ENCODE measurements around the gene EBF3. TPM values are rescaled to one million over a fixed set of nuclear protein-coding genes. Genes with fewer than 3 reads are reported as not detected.

Gene EBF3
- total RNA-seq, 1 donor from 2014 or later = not detected

- no peak for DNase-seq (ENCODE audit: low spot score)
Observed at GRCh38 chr10:129894698-129895097, 69.4 kb downstream of the EBF3 start.

DNA sequence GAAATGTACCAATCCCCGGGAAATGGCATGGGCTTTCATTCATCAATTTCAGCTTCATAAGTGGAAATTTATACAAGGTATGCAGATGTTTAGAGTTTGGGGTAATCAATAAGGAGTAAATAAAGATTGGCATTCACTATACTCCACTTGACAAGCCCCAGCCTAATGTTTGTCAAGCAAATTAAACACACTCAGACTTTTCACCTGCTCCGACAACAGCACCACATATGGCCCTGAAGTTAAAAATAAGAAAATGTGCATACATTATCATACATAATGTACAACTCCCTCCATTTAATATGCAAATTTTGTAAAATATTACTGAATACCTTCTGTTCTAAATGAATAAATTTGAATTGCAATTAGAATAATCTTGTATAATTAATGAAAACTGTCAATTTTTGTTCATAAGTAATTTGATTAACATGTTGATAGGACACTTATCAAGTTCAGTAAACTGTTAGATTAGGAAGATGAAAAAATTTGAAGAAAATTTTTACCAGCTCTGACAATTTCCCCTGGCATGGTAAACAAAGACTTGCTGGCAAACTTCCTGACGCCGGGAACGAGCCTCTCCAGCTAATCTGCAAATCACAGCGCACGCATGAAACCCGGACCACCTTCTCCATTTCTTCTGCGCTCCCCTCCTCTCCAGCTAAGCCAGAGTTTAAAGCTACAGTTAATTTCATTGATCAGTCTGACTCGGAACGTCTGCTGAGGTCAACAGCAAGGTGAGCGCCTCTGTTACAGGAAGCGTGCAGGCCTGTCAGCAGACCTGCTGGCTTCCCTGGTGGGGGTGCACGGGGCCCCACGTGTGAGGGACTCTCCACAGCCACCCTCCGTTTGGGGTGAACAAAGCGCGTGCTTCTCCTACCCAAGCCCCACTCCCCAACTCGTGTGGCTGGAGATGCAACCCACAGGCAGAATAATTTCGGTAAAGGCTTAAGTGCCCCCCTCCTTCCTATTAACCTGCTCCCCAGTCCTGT lies 70.7 kb downstream of the EBF3 start:
- ATAC-seq (no peak), DNase-seq (ENCODE audit: low spot score) (no peak)

More at GRCh38 chr10:129894698-129895097, 69.4 kb downstream of the EBF3 start:
- ATAC-seq = no peak

- ATAC-seq = no peak
- no peak for DNase-seq (ENCODE audit: low spot score)
Observed at GRCh38 chr10:129892548-129893052, 71.5 kb downstream of the EBF3 start.

DNA sequence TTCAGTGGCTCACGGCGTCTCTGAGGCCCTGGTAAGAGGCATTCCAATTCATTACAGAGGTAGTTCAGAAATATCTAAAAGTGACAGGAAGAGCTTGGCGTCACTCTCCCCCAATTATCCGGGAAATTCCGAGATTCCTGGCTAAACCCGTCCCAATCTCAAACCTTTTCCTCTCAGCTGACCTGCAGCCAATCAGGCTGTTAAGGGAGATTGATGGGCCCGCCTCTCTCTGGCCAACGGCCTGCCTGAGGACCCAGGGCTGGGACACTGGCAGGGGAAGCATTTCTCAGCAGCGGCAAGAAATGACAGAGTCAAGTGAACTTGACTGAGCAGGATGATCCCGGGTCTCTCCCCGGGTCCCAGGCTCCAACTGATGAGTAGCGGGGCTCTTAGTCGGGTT lies 72.3 kb downstream of the EBF3 start:
- no peak for ATAC-seq
- DNase-seq (ENCODE audit: low spot score) = no peak

DNA sequence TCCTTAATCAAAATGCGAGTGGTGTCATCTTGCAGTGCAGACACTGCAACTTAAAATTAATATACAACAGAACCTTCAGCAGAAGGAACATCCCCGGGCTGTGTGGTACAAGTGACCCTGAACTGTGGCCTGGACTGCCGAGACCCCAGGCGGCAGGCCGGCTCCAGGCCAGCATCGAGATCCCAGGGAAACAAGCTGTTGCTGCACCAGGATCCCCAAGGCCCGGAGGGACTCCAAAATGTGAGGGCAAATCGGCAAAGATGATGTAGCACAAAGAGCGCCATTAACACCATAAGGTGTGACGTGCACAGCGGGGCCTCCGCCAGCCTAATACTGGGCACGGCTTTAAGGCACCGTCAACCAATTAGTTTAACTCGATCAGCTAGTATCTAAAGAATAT lies 73.9 kb downstream of the EBF3 start:
- ATAC-seq = no peak

DNA sequence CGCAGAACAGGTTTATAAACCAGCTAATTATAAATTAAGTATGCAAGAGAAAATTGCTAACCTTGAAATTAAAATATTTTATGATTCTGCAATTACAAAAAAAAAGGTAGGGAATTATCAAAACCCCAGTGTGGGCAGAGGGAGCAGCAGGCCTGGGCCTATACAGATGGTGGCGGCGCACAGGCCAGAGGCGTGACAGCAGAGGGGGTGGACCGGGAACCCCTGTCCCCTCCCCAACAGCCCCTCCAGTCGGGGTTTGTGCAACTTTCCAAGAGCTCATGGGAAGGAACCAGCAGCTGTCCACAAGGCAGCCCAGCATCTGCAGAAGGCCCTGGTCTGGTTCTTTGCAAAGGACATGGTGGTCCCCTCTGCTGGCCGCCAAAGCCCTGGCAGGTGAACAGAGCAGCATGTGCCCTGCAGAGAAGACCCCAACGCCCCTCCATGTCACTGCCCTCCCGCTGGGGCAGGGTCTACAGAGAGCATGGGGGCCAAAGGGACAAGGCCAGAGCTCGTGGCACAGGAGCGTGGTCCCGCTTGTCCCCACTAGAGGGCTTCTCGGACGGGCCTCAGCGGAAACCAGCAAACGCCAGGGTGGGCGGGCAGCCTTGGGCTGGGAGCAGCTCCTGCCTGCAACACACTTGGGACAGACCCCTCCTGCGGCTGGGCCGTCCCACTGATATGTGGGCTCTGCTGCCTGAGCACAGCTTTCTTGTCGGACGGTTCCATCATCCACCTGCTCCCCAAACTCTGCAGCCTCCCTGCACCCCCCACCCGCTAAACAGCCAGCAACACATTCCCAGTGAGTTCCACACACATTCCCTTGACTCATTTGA lies 75.1 kb downstream of the EBF3 start:
- DNase-seq (ENCODE audit: low spot score) (peak; percentile 50), ATAC-seq (peak; percentile 80)

More for the DNA sequence above, 73.9 kb downstream of the EBF3 start:
- no peak for DNase-seq (ENCODE audit: low spot score)

DNA sequence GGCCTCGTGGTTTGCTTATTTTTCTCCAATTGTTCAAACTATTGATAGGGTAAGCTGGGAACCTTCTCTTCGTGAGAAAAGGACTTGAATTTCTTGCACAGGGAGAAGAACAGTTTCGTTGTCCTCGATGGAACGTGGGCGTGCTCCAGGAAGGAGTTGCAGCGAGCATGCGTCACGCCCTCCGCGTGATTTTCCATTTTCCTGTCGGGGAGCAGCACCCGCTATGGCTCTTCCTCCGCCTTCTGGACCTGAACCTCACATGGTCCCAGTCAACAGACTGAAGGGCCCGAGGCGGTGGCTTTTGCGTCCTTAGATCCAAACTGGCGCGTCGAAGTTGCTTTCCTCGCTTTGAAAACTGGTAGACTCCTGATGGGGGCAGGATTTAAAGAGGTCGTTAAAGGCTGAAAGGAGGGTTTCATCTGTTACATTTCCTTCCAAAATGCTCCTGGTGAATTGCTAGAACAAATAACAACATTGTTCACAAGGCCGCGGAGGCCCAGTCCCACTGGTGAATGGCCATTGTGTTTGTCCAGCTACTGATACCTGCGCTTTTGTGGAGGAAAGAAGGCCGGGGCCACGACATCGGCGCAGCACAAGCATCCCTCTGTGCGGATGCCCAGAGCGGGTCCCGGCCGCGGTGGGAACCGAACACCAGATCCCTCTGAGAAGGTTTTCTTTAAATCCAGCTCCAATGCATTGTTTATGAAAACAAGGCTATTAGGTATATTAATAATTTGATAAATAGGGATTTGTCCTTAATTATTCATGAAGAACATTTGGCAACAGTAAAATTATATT lies 75.9 kb downstream of the EBF3 start:
- ATAC-seq = no peak
- no peak for DNase-seq (ENCODE audit: low spot score)

DNA sequence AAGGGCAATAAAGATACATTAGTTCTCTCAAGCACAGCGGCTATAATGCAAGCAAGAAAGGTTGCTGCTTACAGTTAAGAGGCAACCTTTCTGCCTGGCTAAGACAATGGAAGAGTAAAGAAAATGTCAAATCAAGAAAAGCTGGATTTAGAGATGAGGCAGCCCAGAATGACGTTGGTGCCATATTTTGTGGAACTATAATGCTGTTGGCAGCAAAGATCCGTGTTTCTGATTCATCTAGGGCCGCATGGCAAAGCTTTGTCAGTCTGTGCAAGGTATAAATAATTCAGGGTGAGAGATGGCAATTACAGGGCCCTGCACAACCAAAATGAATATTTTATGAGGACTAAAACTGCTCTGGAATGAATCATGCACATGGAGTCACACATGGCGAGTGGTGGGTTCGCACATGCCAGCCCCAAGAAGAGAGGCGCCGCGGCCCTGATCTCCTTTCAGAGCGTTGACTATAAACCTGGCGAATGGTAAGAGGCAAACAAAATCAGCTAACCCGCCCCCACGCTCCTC lies 76.6 kb downstream of the EBF3 start:
- DNase-seq (ENCODE audit: low spot score) (no peak), ATAC-seq (no peak)

- DNase-seq (ENCODE audit: low spot score) (no peak), ATAC-seq (no peak)
Observed at GRCh38 chr10:129886263-129886662, 77.8 kb downstream of the EBF3 start.

DNA sequence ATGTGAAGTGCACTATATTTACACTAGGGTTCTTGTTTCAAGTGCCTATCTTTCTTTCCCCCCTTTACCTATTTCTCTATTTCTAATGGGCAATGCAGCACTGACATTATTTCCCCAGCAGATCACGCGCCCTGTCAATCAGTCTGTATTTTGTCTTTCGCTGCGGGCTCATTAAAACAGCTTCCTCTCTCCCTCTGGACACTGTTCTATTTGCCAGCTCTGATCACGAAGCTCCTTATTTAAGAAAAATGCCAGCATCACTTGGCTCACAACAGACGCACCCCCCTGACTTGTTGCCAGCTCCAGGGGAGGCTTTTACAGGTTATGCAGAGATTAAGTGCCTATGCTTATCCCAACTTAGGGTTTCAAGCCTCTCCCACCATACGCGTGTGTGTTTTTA lies 78.5 kb downstream of the EBF3 start:
- ATAC-seq (no peak), DNase-seq (ENCODE audit: low spot score) (no peak)

DNA sequence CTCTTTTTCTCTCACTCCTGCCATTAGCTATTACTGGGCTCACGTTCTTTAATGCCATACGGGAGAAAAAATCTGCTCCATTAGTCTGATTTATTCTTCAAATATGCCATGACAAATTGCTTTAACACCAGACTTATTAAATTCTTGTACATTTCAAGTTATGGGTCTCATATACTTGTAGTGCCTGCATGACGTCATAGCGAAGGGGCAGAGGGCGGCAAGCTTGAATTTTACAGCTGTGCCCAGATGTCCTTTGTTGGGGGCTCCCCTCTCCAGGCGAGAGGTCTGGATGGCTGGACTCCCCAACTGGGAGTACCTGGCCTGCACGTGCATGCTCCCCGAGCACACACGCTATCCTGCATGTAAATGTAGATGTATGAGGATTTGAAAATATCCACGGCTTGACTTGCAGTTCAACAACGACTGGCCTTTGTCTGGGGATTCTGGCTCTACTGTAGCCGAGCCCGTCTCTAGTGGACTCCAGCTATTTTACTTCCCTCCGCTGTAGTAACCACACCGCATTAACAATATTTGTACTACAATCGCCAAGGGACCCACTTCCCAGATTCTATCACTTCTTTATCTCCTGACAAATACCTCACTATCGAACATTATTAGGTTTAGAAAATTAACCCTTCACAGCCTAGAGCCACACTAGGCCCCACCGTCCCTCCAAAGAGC lies 79.5 kb downstream of the EBF3 start:
- DNase-seq (ENCODE audit: low spot score) (no peak), ATAC-seq (no peak)

DNA sequence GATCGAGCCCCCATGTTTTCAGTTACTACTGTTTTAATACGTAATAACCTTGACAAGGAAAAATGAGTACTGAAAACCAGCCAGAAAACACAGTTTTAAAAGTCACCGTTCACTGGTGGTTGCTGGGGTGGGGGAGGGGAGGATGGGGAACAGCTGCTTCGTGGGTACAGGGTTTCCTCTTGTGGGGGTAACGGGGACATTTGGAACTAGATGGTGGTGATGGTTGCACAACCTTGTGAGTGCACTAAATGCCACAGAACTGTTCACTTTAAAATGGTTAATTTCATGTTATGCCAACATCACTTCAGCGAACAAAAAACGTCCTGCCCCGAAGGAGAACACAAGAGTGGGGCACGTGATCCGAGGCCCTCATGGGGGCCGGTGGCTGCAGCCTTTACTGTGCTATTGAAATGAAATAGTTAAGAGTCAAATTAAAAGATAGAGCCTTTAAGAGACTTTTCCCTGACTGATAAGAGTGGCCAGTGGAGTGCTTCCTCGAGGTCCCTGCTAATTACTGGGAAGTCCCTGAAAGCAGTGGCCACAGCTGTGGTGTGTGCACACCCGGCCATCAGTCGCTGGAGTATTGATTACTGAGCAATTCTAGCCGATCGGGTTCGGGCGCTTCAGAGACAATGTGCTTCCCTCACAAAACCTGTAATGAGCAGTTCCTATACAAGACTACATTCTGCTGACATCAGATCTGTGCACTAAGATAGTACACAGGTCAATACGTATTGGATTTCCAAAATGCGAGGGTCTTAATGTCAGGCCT lies 80.3 kb downstream of the EBF3 start:
- DNase-seq (ENCODE audit: low spot score) (no peak), ATAC-seq (no peak)

- ATAC-seq (no peak), DNase-seq (ENCODE audit: low spot score) (no peak)
Observed at GRCh38 chr10:129883029-129883428, 81.0 kb downstream of the EBF3 start.

DNA sequence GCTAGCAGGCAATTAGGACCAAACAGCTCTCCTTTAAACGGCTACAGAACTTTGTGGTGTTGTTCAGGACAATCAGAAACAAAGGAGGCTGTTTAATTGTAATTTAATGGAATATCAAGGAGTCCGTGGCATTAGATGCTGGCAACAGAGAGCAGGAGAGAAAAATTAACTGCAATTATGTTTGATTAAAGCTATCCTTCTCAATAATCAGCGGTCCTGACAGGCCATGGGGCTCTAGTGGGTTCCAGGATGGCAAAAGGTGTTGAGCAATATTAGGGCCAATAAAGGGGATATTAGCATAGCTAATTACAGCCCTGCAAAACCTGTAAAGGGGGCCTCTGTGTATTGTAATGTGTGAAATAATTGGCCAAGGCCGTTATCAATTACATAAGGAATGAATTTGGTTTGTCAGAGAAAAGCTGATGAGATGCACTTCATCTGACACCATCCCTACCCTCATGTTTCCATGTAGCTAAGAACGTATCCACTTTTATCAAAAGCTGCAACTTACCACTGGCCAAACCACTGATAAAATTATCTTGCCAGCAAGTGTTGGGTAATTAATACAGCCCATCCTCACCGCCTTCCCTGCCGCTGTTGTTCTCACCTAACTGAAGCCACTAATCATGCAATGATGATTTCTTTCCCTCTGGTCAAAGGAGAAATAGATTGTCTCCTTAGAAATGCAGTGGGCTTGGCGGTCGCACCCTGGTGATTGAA lies 81.6 kb downstream of the EBF3 start:
- DNase-seq (ENCODE audit: low spot score) (no peak), ATAC-seq (no peak)

- DNase-seq (ENCODE audit: low spot score) (no peak), ATAC-seq (no peak)
Observed at GRCh38 chr10:129881641-129882040, 82.4 kb downstream of the EBF3 start.

GRCh38 chr10:129880191-129880870 lies 83.7 kb downstream of the EBF3 start:
- ATAC-seq = no peak
- DNase-seq (ENCODE audit: low spot score) = no peak

GRCh38 chr10:129879655-129880054 lies 84.4 kb downstream of the EBF3 start:
- ATAC-seq = no peak
- no peak for DNase-seq (ENCODE audit: low spot score)

DNA sequence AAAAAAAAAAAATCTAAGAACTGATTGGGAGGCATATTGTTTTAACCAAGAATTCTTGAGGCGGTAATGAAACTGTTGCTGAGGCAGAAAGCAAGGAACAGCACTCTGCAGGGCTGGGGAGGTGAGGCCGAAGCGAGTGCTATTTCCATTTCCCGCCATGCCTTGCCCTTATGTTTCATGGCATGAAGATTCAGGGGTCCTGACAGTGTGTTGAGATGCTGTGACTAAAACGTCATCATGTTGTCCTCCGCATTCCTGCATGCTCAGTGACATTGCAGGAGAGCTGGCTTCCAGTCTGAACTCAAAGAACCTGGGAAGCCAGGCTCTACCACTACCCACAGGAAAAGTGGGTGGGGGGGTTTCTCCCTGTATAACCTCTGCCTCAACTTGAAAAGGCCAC lies 85.2 kb downstream of the EBF3 start:
- DNase-seq (ENCODE audit: low spot score) = no peak
- no peak for ATAC-seq

All from left lobe of liver (tissue), 2 donors.